B cell (primary cell): ENCODE results near the gene SS18L1. TPM values are rescaled to one million over a fixed set of nuclear protein-coding genes. Genes with fewer than 3 reads are reported as not detected.

Source experiments
- ATAC-seq: fragments of 200-7000 bp; cut with Tn5 transposase; one replicate; pipeline ENCODE4 v1.10.0; 2021; ENCODE audit warnings: low read depth, mild to moderate bottlenecking, moderate number of reproducible peaks, moderate library complexity
- CTCF ChIA-PET: fragments of 350-600 bp; sonication (Branson Sonifier 250); formaldehyde crosslinking; loops from one replicate; lab custom pipeline; 2021; ENCODE audit warnings: antibody characterized with exemption, inconsistent platforms; lab: Charles Lee
- POLR2A ChIA-PET: fragments of 350-600 bp; sonication (Branson Sonifier 250); formaldehyde crosslinking; loops from one replicate; lab custom pipeline; 2021; ENCODE audit warnings: antibody characterized with exemption; lab: Charles Lee
- DNase-seq: peaks from one replicate; pipeline ENCODE4 v3.0.0; 2013
- H2AFZ ChIP-seq: 2 replicates; pipeline ENCODE4 v1.6.1; 2012; ENCODE audit warnings: mild to moderate bottlenecking, low read depth, low read length; ENCODE audit not compliant: insufficient read depth, poor library complexity, severe bottlenecking
- H3K27ac ChIP-seq, 2 donors: 1 replicate in 1 of 2; 2 replicates in 1 of 2; pipeline ENCODE4 v1.5.1; 2012 to 2013; ENCODE audit warnings: low read length in 2 of 2, mild to moderate bottlenecking in 2 of 2, moderate library complexity in 1 of 2
- H3K27me3 ChIP-seq, 4 experiments: fragments of 200-600 bp in 1 of 4; sonication (generic) in 1 of 4; replicated peaks in 1 of 4; 1 replicate in 2 of 4; 2 replicates in 2 of 4; pipeline versions ENCODE4 v1.6.1 to v1.7.0; 2013 to 2016; ENCODE audit warnings: low read length in 3 of 4, mild to moderate bottlenecking in 2 of 4, mixed read lengths in 1 of 4, moderate library complexity in 1 of 4; ENCODE audit not compliant: insufficient read depth in 4 of 4, control insufficient read depth in 3 of 4; ENCODE audit errors: control extremely low read depth in 1 of 4
- H3K36me3 ChIP-seq, 2 experiments: replicated peaks in 1 of 2; 1 replicate in 1 of 2; 2 replicates in 1 of 2; pipeline versions ENCODE4 v1.6.1 to v1.7.1; 2013; ENCODE audit warnings: low read length in 1 of 2; ENCODE audit not compliant: insufficient read depth in 2 of 2, control insufficient read depth in 1 of 2; ENCODE audit errors: control extremely low read depth in 1 of 2, extremely low read depth in 1 of 2
- H3K4me1 ChIP-seq, 2 donors: fragments of 200-600 bp in 1 of 2; sonication (generic) in 1 of 2; 1 replicate in 1 of 2; 2 replicates in 1 of 2; pipeline versions ENCODE4 v1.5.1 to v1.6.1; 2013 to 2017; ENCODE audit warnings: low read length in 2 of 2; ENCODE audit not compliant: control insufficient read depth in 2 of 2, insufficient read depth in 2 of 2
- H3K4me2 ChIP-seq: replicated peaks from 2 replicates; pipeline ENCODE3; 2012; ENCODE audit warnings: mild to moderate bottlenecking, low read depth, low read length; ENCODE audit not compliant: poor library complexity, severe bottlenecking
- H3K4me3 ChIP-seq, 5 experiments: fragments of 200-600 bp in 1 of 5; sonication (generic) in 1 of 5; 1 replicate in 3 of 5; 2 replicates in 2 of 5; pipeline versions ENCODE4 v1.5.1 to v1.7.0; 2011 to 2016; ENCODE audit warnings: low read length in 4 of 5, mild to moderate bottlenecking in 4 of 5, low read depth in 2 of 5, control low read depth in 1 of 5, moderate library complexity in 1 of 5; ENCODE audit not compliant: insufficient read depth in 1 of 5; ENCODE audit errors: control extremely low read depth in 1 of 5, extremely low read depth in 1 of 5
- H3K79me2 ChIP-seq: fragments of 200-600 bp; sonication (generic); one replicate; pipeline ENCODE4 v1.6.0; 2016; ENCODE audit warnings: low read length; ENCODE audit not compliant: control insufficient read depth, insufficient read depth
- H3K9ac ChIP-seq: fragments of 200-600 bp; sonication (generic); 2 replicates; pipeline ENCODE4 v1.6.1; 2017; ENCODE audit warnings: mild to moderate bottlenecking, low read length, moderate library complexity
- H3K9me3 ChIP-seq, 3 donors: one replicate each; pipeline versions ENCODE4 v1.6.1 to v1.7.1; 2013; ENCODE audit warnings: low read length in 2 of 3; ENCODE audit not compliant: control insufficient read depth in 2 of 3, insufficient read depth in 1 of 3; ENCODE audit errors: control extremely low read depth in 1 of 3
- H4K20me1 ChIP-seq: 2 replicates; pipeline ENCODE4 v1.6.0; 2012; ENCODE audit warnings: mild to moderate bottlenecking, low read length; ENCODE audit not compliant: insufficient read depth, control insufficient read depth, poor library complexity, severe bottlenecking
- H3K27ac Mint-ChIP-seq: one replicate; pipeline ENCODE4 v1.8.0; 2021; ENCODE audit warnings: mixed read lengths
- H3K27me3 Mint-ChIP-seq: one replicate; pipeline ENCODE4 v1.8.0; 2021; ENCODE audit warnings: mixed read lengths
- H3K4me1 Mint-ChIP-seq: one replicate; pipeline ENCODE4 v1.8.0; 2021; ENCODE audit warnings: mixed read lengths
- H3K4me3 Mint-ChIP-seq: one replicate; pipeline ENCODE4 v1.8.0; 2021; ENCODE audit warnings: mixed read lengths
- H3K9me3 Mint-ChIP-seq: one replicate; pipeline ENCODE4 v1.8.0; 2022; ENCODE audit warnings: mixed read lengths; ENCODE audit not compliant: insufficient read depth
- CTCF ChIP-seq: fragments of 200-600 bp; IDR thresholded peaks from one replicate; pipeline ENCODE4 v1.8.0; 2022; ENCODE audit warnings: antibody characterized with exemption, mild to moderate bottlenecking
- EZH2 ChIP-seq: IDR thresholded peaks from 2 replicates; pipeline ENCODE4 v1.6.1; 2012; ENCODE audit warnings: borderline replicate concordance, low read depth, mild to moderate bottlenecking, moderate library complexity, low read length; ENCODE audit not compliant: insufficient read depth, poor library complexity, severe bottlenecking
- WGBS: methylation state at CpG from one replicate; pipeline ENCODE4 v1.1.5; 2013; ENCODE audit warnings: missing lambda C conversion rate; ENCODE audit not compliant: insufficient coverage; 5-methylcytosine and 5-hydroxymethylcytosine counted together
- intact Hi-C: fragments of 100-400 bp; cut with micrococcal nuclease; formaldehyde crosslinking; loops from one replicate; pipeline ENCODE4 v1.10.0; 2022
- polyA plus RNA-seq: library from polyadenylated mRNA; depleted of rRNA; stranded (reverse); fragments of >200 nt; gene quantifications from 2 replicates; pipeline ENCODE4 v1.2.3, GENCODE V29; 2012
- total RNA-seq, 2 donors: library from RNA; stranded (reverse); fragments of 120-200 nt in 1 of 2; gene quantifications; 1 replicate in 1 of 2; 2 replicates in 1 of 2; pipeline versions ENCODE4 v1.2.3 to v1.2.4, GENCODE V29; 2013 to 2022

The SS18L1 gene
- total and polyA plus RNA-seq, 2 donors (not counting 1 experiment from before 2014, with no cell fraction given): 15.4 to 20.7 TPM

GRCh38 chr20:62136283-62137091 is 7.1 kb upstream of the SS18L1 start:
- H2AFZ ChIP-seq: no peak overlapping the region
- no peak overlapping the region for H3K4me2 ChIP-seq
- H3K4me1 ChIP-seq: peaks cover 9 to 24% of the 10 kb centered on the region in 2 donors
- peak overlapping the region in 1 of 2 donors; percentile 25 for H3K27ac ChIP-seq
- ChIA-PET POLR2A (interaction anchor here (0.6 to 0.9 kb wide), 2 partner anchors 71 to 126 kb away, joined by 4 to 5 read pairs; partner anchors contain the start of gene TAF4), CTCF (interaction anchor here (0.7 to 4.3 kb wide), 10 partner anchors 8 to 126 kb away, joined by 3 to 56 read pairs (median 6); partner anchors contain the start of gene LSM14B)
- H3K9me3 ChIP-seq: no peaks in the 10 kb centered on the region
- peak; percentile 81 for ATAC-seq
- 40% methylated on average over 4 of the region's 8 CpGs for WGBS
- Mint-ChIP-seq H3K4me3 (no peak overlapping the region), H3K27me3 (no peaks in the 10 kb centered on the region), H3K9me3 (no peaks in the 10 kb centered on the region), H3K4me1 (peaks cover 32% of the 10 kb centered on the region), H3K27ac (peak overlapping the region; percentile 63)
- intact Hi-C loops: loop anchor here (1.0 to 5.0 kb wide), 2 partner anchors 14 to 109 kb away; partner anchors contain the start of gene LSM14B
- peaks cover 69% of the 10 kb centered on the region for H4K20me1 ChIP-seq
- TF ChIP-seq EZH2: no peak
- peak; percentile 86 for TF ChIP-seq CTCF
- DNase-seq: peak; percentile 80
- H3K9ac ChIP-seq: no peak overlapping the region
- H3K27me3 ChIP-seq: no peaks in the 10 kb centered on the region
- no peak overlapping the region for H3K4me3 ChIP-seq
- H3K79me2 ChIP-seq: peaks cover 25% of the 10 kb centered on the region
- peaks cover 1 to 84% of the 10 kb centered on the region in 2 experiments for H3K36me3 ChIP-seq

GRCh38 chr20:62137092-62137384 is 6.5 kb upstream of the SS18L1 start:
- Histone ChIP-seq H3K79me2 (peaks cover 25% of the 10 kb centered on the region), H3K4me1 (peaks cover 14 to 29% of the 10 kb centered on the region in 2 donors), H3K27ac (peak overlapping the region in 1 of 2 donors; percentile 25), H4K20me1 (peaks cover 69% of the 10 kb centered on the region), H3K4me3 (no peak overlapping the region), H2AFZ (no peak overlapping the region), H3K27me3 (no peaks in the 10 kb centered on the region), H3K9me3 (no peaks in the 10 kb centered on the region), H3K36me3 (peaks cover 1 to 78% of the 10 kb centered on the region in 2 experiments), H3K9ac (no peak overlapping the region), H3K4me2 (no peak overlapping the region)
- Mint-ChIP-seq H3K27ac (peak overlapping the region; percentile 63), H3K9me3 (no peaks in the 10 kb centered on the region), H3K4me3 (no peak overlapping the region), H3K27me3 (no peaks in the 10 kb centered on the region), H3K4me1 (peaks cover 36% of the 10 kb centered on the region)
- TF ChIP-seq EZH2 (no peak), CTCF (peak; percentile 12)
- 79% methylated on average over 6 of the region's 6 CpGs for WGBS
- DNase-seq (no peak), ATAC-seq (no peak)
- POLR2A ChIA-PET: interaction anchor here (0.6 kb wide), 1 partner anchor 71 kb away, joined by 4 read pairs; the partner anchor contains the start of gene TAF4
- intact Hi-C loops: loop anchor here (5.0 kb wide), 1 partner anchor 110 kb away; no protein-coding TSS in a partner anchor
- CTCF ChIA-PET: interaction anchor here (1.1 to 4.3 kb wide), 8 partner anchors 10 to 127 kb away, joined by 3 to 56 read pairs (median 8); partner anchors contain the start of gene LSM14B
